Liver (tissue), 9 donors: ENCODE data around the gene WNK1. TPM values are rescaled to one million over a fixed set of nuclear protein-coding genes. Genes with fewer than 3 reads are reported as not detected.

Source experiments
- DNase-seq: peaks from one replicate; pipeline ENCODE4 v3.0.0-alpha.2; 2017; ENCODE audit warnings: low spot score
- H3K27ac ChIP-seq, 2 donors: one replicate each; pipeline ENCODE4 v1.7.0; 2013; ENCODE audit warnings: inconsistent platforms in 2 of 2, low read length in 2 of 2, control low read depth in 1 of 2, low read depth in 1 of 2, mild to moderate bottlenecking in 1 of 2
- H3K27me3 ChIP-seq, 4 donors: one replicate each; pipeline versions ENCODE4 v1.6.1 to v1.7.0; 2013; ENCODE audit warnings: low read length in 3 of 4, inconsistent platforms in 1 of 4, mild to moderate bottlenecking in 1 of 4, moderate library complexity in 1 of 4; ENCODE audit not compliant: control insufficient read depth in 4 of 4, insufficient read depth in 4 of 4
- H3K36me3 ChIP-seq, 4 donors: one replicate each; pipeline versions ENCODE4 v1.6.1 to v1.7.0; 2013; ENCODE audit warnings: low read length in 3 of 4, mild to moderate bottlenecking in 3 of 4, low read depth in 1 of 4, moderate library complexity in 1 of 4; ENCODE audit not compliant: control insufficient read depth in 4 of 4, insufficient read depth in 3 of 4
- H3K4me1 ChIP-seq, 4 donors: one replicate each; pipeline versions ENCODE4 v1.6.1 to v1.7.0; 2013; ENCODE audit warnings: low read length in 3 of 4, mild to moderate bottlenecking in 3 of 4, moderate library complexity in 1 of 4; ENCODE audit not compliant: control insufficient read depth in 4 of 4, insufficient read depth in 4 of 4
- H3K4me3 ChIP-seq, 3 donors: one replicate each; pipeline versions ENCODE4 v1.6.1 to v1.7.0; 2013; ENCODE audit warnings: low read length in 3 of 3, control low read depth in 1 of 3, low read depth in 1 of 3, mild to moderate bottlenecking in 1 of 3
- H3K9ac ChIP-seq, 2 donors: one replicate each; pipeline ENCODE4 v1.7.0; 2013; ENCODE audit warnings: low read length in 2 of 2, mild to moderate bottlenecking in 2 of 2, moderate library complexity in 2 of 2, control low read depth in 1 of 2, low read depth in 1 of 2
- H3K9me3 ChIP-seq, 4 donors: one replicate each; pipeline versions ENCODE4 v1.6.1 to v1.7.0; 2013; ENCODE audit warnings: low read length in 3 of 4; ENCODE audit not compliant: control insufficient read depth in 4 of 4
- ATF3 ChIP-seq: IDR thresholded peaks from 2 replicates; pipeline ENCODE4 v1.6.1; 2016; ENCODE audit warnings: antibody characterized with exemption
- CTCF ChIP-seq: fragments of 150-350 bp; IDR thresholded peaks from 2 replicates; pipeline ENCODE4 v1.5.1; 2017; ENCODE audit warnings: improper control_type of control experiment, low read depth, low read length; ENCODE audit not compliant: missing input control
- EGR1 ChIP-seq, 2 donors: IDR thresholded peaks; 2 replicates each; pipeline ENCODE4 v1.6.1; 2016 to 2018; ENCODE audit warnings: antibody characterized with exemption in 2 of 2, low read depth in 2 of 2
- FOXA1 ChIP-seq: IDR thresholded peaks from 2 replicates; pipeline ENCODE4 v1.6.1; 2016; ENCODE audit warnings: antibody characterized with exemption
- FOXA2 ChIP-seq: IDR thresholded peaks from 2 replicates; pipeline ENCODE4 v1.6.1; 2016; ENCODE audit warnings: antibody characterized with exemption
- GABPA ChIP-seq, 2 donors: IDR thresholded peaks in 1 of 2; conservative IDR thresholded peaks in 1 of 2; 2 replicates each; pipeline ENCODE4 v1.6.1; 2016; ENCODE audit warnings: antibody characterized with exemption in 2 of 2, mild to moderate bottlenecking in 1 of 2, moderate library complexity in 1 of 2
- HNF4A ChIP-seq, 2 donors: conservative IDR thresholded peaks; 2 replicates each; pipeline ENCODE4 v1.6.1; 2016; ENCODE audit warnings: antibody characterized with exemption in 2 of 2, mild to moderate bottlenecking in 2 of 2
- HNF4G ChIP-seq: IDR thresholded peaks from 2 replicates; pipeline ENCODE4 v1.6.1; 2016; ENCODE audit warnings: antibody characterized with exemption
- JUND ChIP-seq, 2 donors: IDR thresholded peaks; 2 replicates each; pipeline ENCODE4 v1.6.1; 2016; ENCODE audit warnings: antibody characterized with exemption in 2 of 2
- MAX ChIP-seq: IDR thresholded peaks from 2 replicates; pipeline ENCODE4 v1.6.1; 2016; ENCODE audit warnings: antibody characterized with exemption
- NR2F2 ChIP-seq: IDR thresholded peaks from 2 replicates; pipeline ENCODE4 v1.6.1; 2016; ENCODE audit warnings: antibody characterized with exemption
- RAD21 ChIP-seq, 2 donors: IDR thresholded peaks; 2 replicates each; pipeline ENCODE4 v1.6.1; 2016; ENCODE audit warnings: antibody characterized with exemption in 2 of 2, mild to moderate bottlenecking in 2 of 2
- REST ChIP-seq: IDR thresholded peaks from 2 replicates; pipeline ENCODE4 v1.6.1; 2016; ENCODE audit warnings: antibody characterized with exemption, mild to moderate bottlenecking
- RXRA ChIP-seq, 2 donors: IDR thresholded peaks; 2 replicates each; pipeline ENCODE4 v1.6.1; 2017 to 2018; ENCODE audit warnings: antibody characterized with exemption in 2 of 2, mild to moderate bottlenecking in 1 of 2
- SP1 ChIP-seq: IDR thresholded peaks from 2 replicates; pipeline ENCODE4 v1.6.1; 2018; ENCODE audit warnings: antibody characterized with exemption, mild to moderate bottlenecking
- TAF1 ChIP-seq: conservative IDR thresholded peaks from 2 replicates; pipeline ENCODE4 v1.6.1; 2016; ENCODE audit warnings: antibody characterized with exemption, mild to moderate bottlenecking
- YY1 ChIP-seq: IDR thresholded peaks from 2 replicates; pipeline ENCODE4 v1.6.1; 2016; ENCODE audit warnings: antibody characterized with exemption, mild to moderate bottlenecking
- ZBTB33 ChIP-seq: IDR thresholded peaks from 2 replicates; pipeline ENCODE4 v1.6.1; 2016; ENCODE audit warnings: antibody characterized with exemption
- WGBS: extraction: QIAGEN DNeasy Blood & Tissue Kit; methylation state at CpG from one replicate; pipeline ENCODE4 v1.1.7; 2013; 5-methylcytosine and 5-hydroxymethylcytosine counted together
- polyA plus RNA-seq, 2 donors: library from polyadenylated mRNA; stranded (reverse) in 1 of 2; unstranded in 1 of 2; fragments of 200-250 nt in 1 of 2; fragments of >200 nt in 1 of 2; fragmentation: Nextera tagmentation in 1 of 2; extraction: Ambion mirVana in 1 of 2; gene quantifications; one replicate each; pipeline versions ENCODE4 v1.2.1 to v1.2.3, GENCODE V29; 2013 to 2015
- total RNA-seq, 2 donors: library from RNA; depleted of rRNA; stranded (reverse); fragments of >200 nt; gene quantifications; one replicate each; pipeline ENCODE4 v1.2.3, GENCODE V29; 2014
- donor health status: healthy.
- donor health status: healthy.
- donor health status: healthy.
- donor health status: healthy.
- donor health status: healthy.

The WNK1 gene
- total and polyA plus RNA-seq, 4 donors, result 22.4 to 299 (median 53.8) TPM

GRCh38 chr12:805022-805632 is 52.7 kb downstream of the WNK1 start (continued):
- no peak for TF ChIP-seq CTCF

GRCh38 chr12:806200-806791 is 53.9 kb downstream of the WNK1 start:
- no peaks in the 10 kb centered on the region for H3K27me3 ChIP-seq
- TF ChIP-seq ATF3 (no peak), REST (peak; percentile 59), TAF1 (no peak), CTCF (no peak), NR2F2 (no peak), ZBTB33 (peak; percentile 73), FOXA1 (peak; percentile 58), MAX (peak; percentile 56), RXRA (IDR thresholded peaks at IDR 0.05) (peak; percentile 65 to 82), SP1 (peak; percentile 81), FOXA2 (peak; percentile 28), GABPA (IDR thresholded peaks at IDR 0.05 in 1 of 2, conservative IDR thresholded peaks at IDR 0.05 in 1 of 2) (no peak), EGR1 (IDR thresholded peaks at IDR 0.05; ENCODE audit: low read depth in 2 of 2) (peak; percentile 78 to 96), HNF4G (peak; percentile 89), RAD21 (IDR thresholded peaks at IDR 0.05) (peak; percentile 48 to 54), YY1 (peak; percentile 58), HNF4A (conservative IDR thresholded peaks at IDR 0.05) (peak; percentile 99), JUND (IDR thresholded peaks at IDR 0.05) (peak; percentile 85 to 92)
- peak overlapping the region; percentile 44 to 74 for H3K27ac ChIP-seq
- H3K9me3 ChIP-seq, result no peaks in the 10 kb centered on the region
- H3K4me3 ChIP-seq, result no peak overlapping the region
- DNase-seq, result no peak
- H3K36me3 ChIP-seq, result no peaks in the 10 kb centered on the region
- H3K4me1 ChIP-seq, result peaks cover 2 to 28% (median 23%) of the 10 kb centered on the region in 4 donors
- 66% methylated on average over 3 of the region's 3 CpGs for WGBS
- H3K9ac ChIP-seq, result no peak overlapping the region
